Measurements from ENCODE around the gene IMMP2L. TPM values are rescaled to one million over a fixed set of nuclear protein-coding genes. Genes with fewer than 3 reads are reported as not detected.

Gene IMMP2L
- total and polyA plus RNA-seq, 2 of the 13 experiments (the other 11 are each of a cell fraction or from before 2014, with no cell fraction given), result 7.8 to 16.9 TPM

GRCh38 chr7:111164442-111164841, 397.9 kb downstream of the IMMP2L start (continued):
- TF ChIP-seq ZHX2 (IDR thresholded peaks at IDR 0.05; ENCODE audit: low read depth) (no peak), ZHX2 (CRISPR knock-in tag; IDR thresholded peaks at IDR 0.05; ENCODE audit: borderline replicate concordance) (no peak)

DNA sequence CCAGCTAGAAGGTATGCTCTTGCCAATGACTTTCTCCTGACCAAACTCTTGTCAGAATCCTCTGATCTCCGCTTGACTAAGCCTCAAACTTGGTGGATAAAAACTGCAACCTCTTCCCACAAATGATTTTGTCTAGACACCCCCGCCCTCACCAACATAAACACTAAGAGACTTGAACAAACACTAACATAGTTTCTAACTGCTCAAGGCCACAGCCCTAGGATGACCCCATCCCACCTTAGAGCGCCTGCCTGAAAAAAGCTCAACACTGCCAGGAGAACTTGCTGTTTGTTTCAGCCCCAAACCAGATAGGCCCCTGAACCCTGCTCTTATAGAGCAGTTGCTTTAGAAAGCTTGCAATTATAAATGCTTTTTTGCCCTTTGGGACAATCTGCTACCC, 399.6 kb downstream of the IMMP2L start:
- H3K79me2 ChIP-seq (ENCODE audit: insufficient read depth, low read length), result no peaks in the 10 kb centered on the region
- FAIRE-seq (peak; percentile 18), DNase-seq (ENCODE audit: low spot score) (peak; percentile 63), ATAC-seq (peak; percentile 99)
- intact Hi-C loops (cut with micrococcal nuclease; ENCODE audit: unreplicated experiment) (no loop called here), in situ Hi-C loops (cut with HindIII; ENCODE audit: extremely low pct_ligation_motif_present, low pct_unique_long_range_greater_than_20kb) (no loop called here)
- no peak overlapping the region for H2AFZ ChIP-seq (ENCODE audit: low read length)
- peak overlapping the region; percentile 11; the same call in 1 of the 2 replicates for H3K4me2 ChIP-seq (ENCODE audit: low read depth, low read length)
- H3K4me1 ChIP-seq (ENCODE audit: insufficient read depth, low read length), result peaks cover 15% of the 10 kb centered on the region
- H3K27ac ChIP-seq (ENCODE audit: extremely low read length, insufficient read depth, low read length), result no peak overlapping the region
- BruUV-seq (replicated peaks), result no TSS peak
- 11% methylated on average over 3 of the region's 3 CpGs for WGBS (ENCODE audit: low lambda C conversion rate)
- ChIA-PET CTCF (ENCODE audit: low intra/inter-chr PET ratio, low total read pairs) (no interaction called here), POLR2A (interaction anchor here (0.5 kb wide), 1 partner anchor 1141 kb away, joined by 5 read pairs; no protein-coding TSS in a partner anchor)
- no peaks in the 10 kb centered on the region for H3K9me3 ChIP-seq (ENCODE audit: low read length)
- no peaks in the 10 kb centered on the region for H4K20me1 ChIP-seq (ENCODE audit: insufficient read depth, low read length)
- H3K36me3 ChIP-seq (replicated peaks in 1 of 2; ENCODE audit: control insufficient read depth in 1 of 2, insufficient read depth in 2 of 2, low read length in 2 of 2), result no peaks in the 10 kb centered on the region
- no peaks in the 10 kb centered on the region for H3K27me3 ChIP-seq (ENCODE audit: control insufficient read depth in 1 of 2, insufficient read depth in 2 of 2, low read length in 2 of 2)
- H3K9ac ChIP-seq (ENCODE audit: insufficient read depth, low read depth, low read length), result no peak overlapping the region; the same call in 1 of the 2 replicates
- H3K4me3 ChIP-seq (replicated peaks in 1 of 3; ENCODE audit: insufficient read depth in 1 of 3, low read depth in 2 of 3, low read length in 3 of 3), result no peak overlapping the region
- TF ChIP-seq NRL (CRISPR knock-in tag; IDR thresholded peaks at IDR 0.05; ENCODE audit: borderline replicate concordance), result no peak
- TF ChIP-seq ZNF296 (CRISPR knock-in tag; conservative IDR thresholded peaks at IDR 0.05), result no peak
- no peak for TF ChIP-seq ELK4 (CRISPR knock-in tag; IDR thresholded peaks at IDR 0.05; ENCODE audit: borderline replicate concordance)
- TF ChIP-seq NR2F6 (IDR thresholded peaks at IDR 0.05), result no peak
- TF ChIP-seq NR2F6 (CRISPR knock-in tag; IDR thresholded peaks at IDR 0.05), result no peak
- no peak for TF ChIP-seq NR2C2 (CRISPR knock-in tag; IDR thresholded peaks at IDR 0.05; ENCODE audit: borderline replicate concordance)
- 0 out of 2 replicates have a peak, but pooled peaks have one; percentile 20 for TF ChIP-seq FOXP4 (CRISPR knock-in tag; IDR thresholded peaks at IDR 0.05)
- TF ChIP-seq GMEB2 (CRISPR knock-in tag; IDR thresholded peaks at IDR 0.05; ENCODE audit: low read depth), result no peak
- TF ChIP-seq ZNF44 (CRISPR knock-in tag; IDR thresholded peaks at IDR 0.05), result no peak
- no peak for TF ChIP-seq ZNF816 (CRISPR knock-in tag; IDR thresholded peaks at IDR 0.05; ENCODE audit: borderline replicate concordance)
- TF ChIP-seq ZNF232 (CRISPR knock-in tag; IDR thresholded peaks at IDR 0.05; ENCODE audit: borderline replicate concordance), result no peak

Data from HepG2 (cell line).